Measurements from ENCODE around the gene MUCL3. TPM values are rescaled to one million over a fixed set of nuclear protein-coding genes. Genes with fewer than 3 reads are reported as not detected.
"Not testable (repeated sequence)": the region's sequence is repeated elsewhere in the genome, so short reads cannot be mapped to it uniquely, and the experiment has no call there.

The MUCL3 gene
- total and polyA plus RNA-seq, 8 donors = 0.07 to 4.0 (median 0.15) TPM

- Histone ChIP-seq H3K4me3 (no peak overlapping the region), H3K9me3 (no peaks in the 10 kb centered on the region), H3K27me3 (no peaks in the 10 kb centered on the region), H3K27ac (no peak overlapping the region), H3K4me1 (no peaks in the 10 kb centered on the region), H3K36me3 (peaks cover 0 to 54% of the 10 kb centered on the region in 2 donors)
- TF ChIP-seq CTCF (IDR thresholded peaks at IDR 0.05) = no peak
- ATAC-seq (no peak), DNase-seq (no peak)
- intact Hi-C loops (cut with DNase I) = no loop called here
Measured at GRCh38 chr6:30897882-30898281, 42.9 kb upstream of the MUCL3 start.

- no peak for DNase-seq
- Histone ChIP-seq H3K27me3 (no peaks in the 10 kb centered on the region), H3K27ac (no peak overlapping the region), H3K9me3 (no peaks in the 10 kb centered on the region), H3K4me1 (no peaks in the 10 kb centered on the region), H3K4me3 (no peak overlapping the region), H3K36me3 (peaks cover 0 to 46% of the 10 kb centered on the region in 2 donors)
- no peak for ATAC-seq
- TF ChIP-seq CTCF (IDR thresholded peaks at IDR 0.05) = no peak
- intact Hi-C loops (cut with DNase I) = no loop called here
Measured at GRCh38 chr6:30898750-30899360, 41.9 kb upstream of the MUCL3 start.

- Histone ChIP-seq H3K27me3 (no peaks in the 10 kb centered on the region), H3K4me1 (no peaks in the 10 kb centered on the region), H3K36me3 (peaks cover 0 to 34% of the 10 kb centered on the region in 2 donors), H3K27ac (no peak overlapping the region), H3K9me3 (no peaks in the 10 kb centered on the region), H3K4me3 (no peak overlapping the region)
- DNase-seq (no peak), ATAC-seq (no peak)
- intact Hi-C loops (cut with DNase I) = no loop called here
- TF ChIP-seq CTCF (IDR thresholded peaks at IDR 0.05) = no peak
Measured at GRCh38 chr6:30900863-30901417, 39.8 kb upstream of the MUCL3 start.

GRCh38 chr6:30901436-30901835 lies 39.3 kb upstream of the MUCL3 start:
- no peaks in the 10 kb centered on the region for H3K4me1 ChIP-seq
- no peak for TF ChIP-seq CTCF (IDR thresholded peaks at IDR 0.05)
- ATAC-seq = no peak
- H3K36me3 ChIP-seq = peaks cover 0 to 29% of the 10 kb centered on the region in 2 donors
- no peak overlapping the region for H3K4me3 ChIP-seq
- no peaks in the 10 kb centered on the region for H3K27me3 ChIP-seq
- H3K9me3 ChIP-seq = no peaks in the 10 kb centered on the region
- intact Hi-C loops (cut with DNase I) = no loop called here
- DNase-seq = no peak
- no peak overlapping the region for H3K27ac ChIP-seq

GRCh38 chr6:30902196-30902595 lies 38.6 kb upstream of the MUCL3 start:
- H3K27me3 ChIP-seq; intact Hi-C loops (cut with DNase I); ATAC-seq; H3K27ac ChIP-seq; DNase-seq; H3K4me1 ChIP-seq; H3K9me3 ChIP-seq; H3K4me3 ChIP-seq: not testable (repeated sequence)
- H3K36me3 ChIP-seq = peaks cover 0 to 24% of the 10 kb centered on the region in 2 donors

GRCh38 chr6:30902709-30903108 lies 38.1 kb upstream of the MUCL3 start:
- intact Hi-C loops (cut with DNase I) = no loop called here
- H3K36me3 ChIP-seq = peaks cover 0 to 19% of the 10 kb centered on the region in 2 donors
- H3K4me1 ChIP-seq = peaks cover 3 to 6% of the 10 kb centered on the region in 2 donors
- no peaks in the 10 kb centered on the region for H3K9me3 ChIP-seq
- no peak for DNase-seq
- no peak overlapping the region for H3K27ac ChIP-seq
- no peak for TF ChIP-seq CTCF (IDR thresholded peaks at IDR 0.05)
- H3K27me3 ChIP-seq = no peaks in the 10 kb centered on the region
- no peak overlapping the region for H3K4me3 ChIP-seq
- ATAC-seq = no peak

Measured in left lung (tissue), 10 donors.